ENCODE results near the gene IQCH.

Gene IQCH

GRCh38 chr15:67329984-67330733 lies 75.6 kb downstream of the IQCH start:
- H3K4me3 ChIP-seq (ENCODE audit: low read length) = no peak overlapping the region
- no peak for DNase-seq (ENCODE audit: low read depth)
- no peak for TF ChIP-seq CTCF (conservative IDR thresholded peaks at IDR 0.05; ENCODE audit: low read depth, low read length)

GRCh38 chr15:67331676-67332075 lies 77.1 kb downstream of the IQCH start:
- no peak overlapping the region for H3K4me3 ChIP-seq (ENCODE audit: low read length)
- DNase-seq (ENCODE audit: low read depth) = no peak
- TF ChIP-seq CTCF (conservative IDR thresholded peaks at IDR 0.05; ENCODE audit: low read depth, low read length) = no peak

GRCh38 chr15:67335026-67335425 lies 80.4 kb downstream of the IQCH start:
- TF ChIP-seq CTCF (conservative IDR thresholded peaks at IDR 0.05; ENCODE audit: low read depth, low read length) = no peak
- DNase-seq (ENCODE audit: low read depth) = no peak

GRCh38 chr15:67335534-67336222 lies 81.1 kb downstream of the IQCH start:
- no peak for DNase-seq (ENCODE audit: low read depth)
- TF ChIP-seq CTCF (conservative IDR thresholded peaks at IDR 0.05; ENCODE audit: low read depth, low read length) = no peak
- H3K4me3 ChIP-seq (ENCODE audit: low read length) = no peak overlapping the region

More at GRCh38 chr15:67335026-67335425, 80.4 kb downstream of the IQCH start:
- no peak overlapping the region for H3K4me3 ChIP-seq (ENCODE audit: low read length)

GRCh38 chr15:67340630-67341029 lies 86.0 kb downstream of the IQCH start:
- H3K4me3 ChIP-seq (ENCODE audit: low read length) = no peak overlapping the region
- no peak for TF ChIP-seq CTCF (conservative IDR thresholded peaks at IDR 0.05; ENCODE audit: low read depth, low read length)
- DNase-seq (ENCODE audit: low read depth) = no peak

- no peak for DNase-seq (ENCODE audit: low read depth)
- no peak for TF ChIP-seq CTCF (conservative IDR thresholded peaks at IDR 0.05; ENCODE audit: low read depth, low read length)
- no peak overlapping the region for H3K4me3 ChIP-seq (ENCODE audit: low read length)
Measured at GRCh38 chr15:67341539-67341938, 87.0 kb downstream of the IQCH start.

- DNase-seq (ENCODE audit: low read depth) = no peak
- no peak overlapping the region for H3K4me3 ChIP-seq (ENCODE audit: low read length)
- no peak for TF ChIP-seq CTCF (conservative IDR thresholded peaks at IDR 0.05; ENCODE audit: low read depth, low read length)
Measured at GRCh38 chr15:67343206-67343605, 88.6 kb downstream of the IQCH start.
